Frontal cortex (tissue), 4 donors: ENCODE results near the gene TIMM44. TPM values are rescaled to one million over a fixed set of nuclear protein-coding genes. Genes with fewer than 3 reads are reported as not detected.

ENCODE experiments used
- DNase-seq, 2 donors: peaks; one replicate each; pipeline ENCODE4 v3.0.0; 2012; ENCODE audit warnings: low spot score in 2 of 2
- FAIRE-seq: peaks from 2 replicates; lab custom pipeline; 2012; peaks lifted over from hg19 to GRCh38; lab: Jason Lieb, UNC
- total RNA-seq: library from RNA; depleted of rRNA; stranded (reverse); fragments of >200 nt; gene quantifications from one replicate; pipeline ENCODE4 v1.2.3, GENCODE V29; 2014
- donor health status: control.
- donor health status: control.
- donor health status: control.

The TIMM44 gene
- total RNA-seq, 1 donor from 2014 or later, result 26.9 TPM

- DNase-seq, result no peak
- no peak for FAIRE-seq
Measured at GRCh38 chr19:7916955-7917266, 26.6 kb downstream of the TIMM44 start.

DNA sequence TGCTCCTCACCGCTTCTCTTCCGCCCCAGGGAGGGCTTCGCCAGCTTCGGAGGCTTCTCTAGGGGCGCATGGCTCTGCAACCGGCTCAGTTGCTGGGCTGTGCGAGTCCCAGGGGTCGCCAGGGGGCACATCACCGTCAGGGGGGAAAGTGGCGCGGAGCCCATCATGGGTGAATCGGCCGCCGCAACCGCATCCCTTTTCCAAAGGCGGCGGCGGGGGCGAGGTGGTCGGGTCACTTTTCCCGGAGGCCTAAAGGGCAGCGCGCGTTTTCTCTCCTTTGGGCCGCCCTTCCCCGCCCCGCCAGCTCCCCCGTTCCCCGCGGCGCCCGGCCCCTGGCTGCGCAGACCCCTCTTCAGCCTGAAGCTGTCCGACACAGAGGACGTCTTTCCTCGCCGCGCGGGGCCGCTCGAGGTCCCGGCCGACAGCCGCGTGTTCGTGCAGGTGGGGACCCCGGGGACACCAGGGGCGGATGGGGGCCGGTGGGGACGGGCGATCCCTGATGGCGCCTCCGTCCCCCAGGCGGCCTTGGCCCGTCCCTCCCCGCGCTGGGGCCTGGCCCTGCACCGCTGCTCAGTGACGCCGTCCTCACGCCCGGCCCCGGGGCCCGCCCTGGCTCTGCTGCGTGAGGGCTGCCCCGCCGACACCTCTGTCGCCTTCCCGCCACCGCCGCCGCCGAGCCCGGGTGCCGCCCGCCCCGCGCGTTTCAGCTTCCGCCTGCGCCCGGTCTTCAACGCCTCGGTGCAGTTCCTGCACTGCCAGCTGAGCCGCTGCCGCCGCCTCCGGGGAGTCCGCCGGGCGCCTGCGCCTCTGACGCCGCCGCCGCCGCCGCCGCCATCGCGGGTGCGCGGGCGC, 27.1 kb downstream of the TIMM44 start:
- no peak for FAIRE-seq
- no peak for DNase-seq

DNA sequence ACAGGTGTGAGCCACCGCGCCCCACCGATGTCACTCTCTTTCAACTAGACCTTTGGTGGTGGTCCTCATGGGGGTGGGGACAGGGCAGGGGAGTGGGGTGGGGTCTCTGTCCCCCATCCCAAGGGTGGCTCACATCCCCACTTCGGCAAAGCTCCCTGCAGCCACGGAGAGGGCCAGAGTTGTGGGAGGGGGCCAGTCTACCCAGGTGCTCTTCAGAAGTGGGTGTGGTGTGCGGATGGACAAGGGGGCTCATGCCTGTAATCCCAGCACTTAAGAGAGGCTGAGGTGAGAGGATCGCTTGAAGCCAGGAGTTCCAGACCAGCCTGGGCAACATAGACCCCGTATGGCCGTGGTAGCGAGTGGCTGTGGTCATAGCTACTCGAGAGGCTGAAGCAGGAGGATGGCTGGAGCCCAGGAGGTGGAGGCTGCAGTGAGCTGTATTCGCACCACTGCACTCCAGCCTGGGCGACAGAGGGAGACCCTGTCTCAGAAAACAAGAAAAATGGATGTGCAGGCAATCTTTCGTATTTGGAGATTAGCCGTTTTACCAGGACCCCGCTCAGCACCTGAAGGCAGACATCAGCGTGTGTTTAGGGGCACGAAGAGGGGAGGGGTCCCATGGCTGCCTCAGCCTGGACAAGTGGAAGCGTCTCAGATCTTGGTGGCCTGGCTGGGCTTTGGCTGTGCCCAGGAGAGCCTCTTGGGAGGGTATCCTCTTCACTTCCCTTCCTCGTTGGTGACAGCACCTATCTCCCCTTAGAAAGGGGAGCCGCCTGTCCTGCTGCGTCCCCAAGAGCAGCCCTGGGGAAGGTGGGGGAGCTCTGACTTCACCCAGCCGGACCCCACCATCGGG, 28.0 kb downstream of the TIMM44 start:
- DNase-seq (no peak), FAIRE-seq (no peak)

DNA sequence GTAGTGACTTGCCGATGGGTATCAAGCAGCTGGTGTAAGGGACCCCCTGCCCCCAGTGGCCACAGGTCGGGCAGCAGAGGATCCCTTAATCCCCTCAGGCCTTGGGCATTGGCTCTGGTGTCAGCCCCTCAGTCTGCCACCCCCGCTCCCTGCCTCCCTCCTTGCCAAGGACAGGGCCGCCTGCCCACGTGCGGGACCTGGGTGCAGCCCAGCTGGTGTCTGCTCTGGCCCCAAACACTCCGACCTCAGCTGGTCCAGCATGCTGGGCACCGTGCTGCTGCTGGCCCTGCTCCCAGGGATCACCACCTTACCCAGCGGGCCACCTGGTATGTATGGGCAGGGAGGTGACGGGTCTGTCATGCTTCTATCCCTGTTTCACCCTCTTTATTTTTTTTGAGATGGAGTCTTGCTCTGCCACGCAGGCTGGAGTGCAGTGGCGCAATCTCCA, 28.8 kb downstream of the TIMM44 start, which contains the start of gene TGFBR3L:
Gene TGFBR3L, plus strand, starts transcription at position 233 of the 448 bp plus-strand sequence.
- DNase-seq, result no peak
- FAIRE-seq, result no peak

GRCh38 chr19:7914099-7914498, 29.4 kb downstream of the TIMM44 start:
- FAIRE-seq (no peak), DNase-seq (no peak)

DNA sequence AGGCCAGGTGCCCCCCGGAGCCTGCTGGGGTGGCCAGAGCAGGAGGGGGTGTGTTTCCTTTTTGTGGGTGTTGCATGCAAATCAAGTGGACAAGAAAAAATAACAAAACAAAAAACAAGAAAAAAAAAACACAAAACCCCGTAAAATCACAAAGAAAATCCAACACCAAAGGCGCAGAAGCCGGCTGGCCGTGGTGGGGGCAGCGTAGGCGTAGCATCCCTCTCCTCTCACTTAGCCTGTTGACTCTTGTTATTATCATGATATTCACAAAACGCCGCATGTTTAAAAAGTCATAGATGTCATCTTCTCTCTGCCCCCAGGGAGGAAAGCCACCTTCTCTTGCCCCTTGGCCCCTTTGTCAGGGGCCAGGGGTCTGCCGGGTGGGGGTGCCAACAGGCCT, 29.8 kb downstream of the TIMM44 start:
- FAIRE-seq (no peak), DNase-seq (no peak)

- FAIRE-seq (no peak), DNase-seq (no peak)
Measured at GRCh38 chr19:7912697-7913564, 30.5 kb downstream of the TIMM44 start.

- DNase-seq (no peak), FAIRE-seq (no peak)
Measured at GRCh38 chr19:7912144-7912696, 31.2 kb downstream of the TIMM44 start.

DNA sequence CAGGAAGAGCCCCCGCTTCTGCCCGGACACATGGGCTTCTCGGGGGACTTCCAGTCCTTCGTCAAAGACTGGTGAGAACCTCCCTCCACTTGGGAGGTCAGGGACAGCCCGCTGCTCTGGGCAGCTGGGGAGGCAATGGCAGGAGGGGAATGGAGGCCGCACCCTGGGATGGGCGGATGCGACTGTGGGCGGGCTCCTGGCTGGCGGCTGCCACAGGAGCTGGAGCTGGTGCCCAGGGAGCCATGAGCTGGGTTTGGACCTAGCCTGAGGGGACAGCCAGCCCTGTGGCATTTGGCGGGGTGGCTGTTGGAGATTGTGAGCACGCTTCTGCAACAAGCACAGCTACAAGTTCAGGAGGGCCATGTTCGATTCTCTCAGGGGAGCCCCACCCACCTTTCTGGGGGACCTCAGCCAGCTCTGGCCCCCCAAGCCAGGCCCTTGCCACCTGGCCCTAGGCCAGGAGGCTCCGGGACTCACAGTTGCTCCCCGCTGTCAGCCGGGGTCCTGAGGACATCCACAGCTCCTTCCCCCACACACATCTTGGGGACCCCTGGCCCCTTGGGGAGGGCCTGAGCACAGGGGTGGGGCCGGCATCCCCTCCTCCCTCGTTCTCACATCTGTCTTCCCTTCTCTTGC, 31.8 kb downstream of the TIMM44 start:
- FAIRE-seq, result no peak
- DNase-seq, result no peak

GRCh38 chr19:7910321-7911161, 32.9 kb downstream of the TIMM44 start:
- DNase-seq (no peak), FAIRE-seq (no peak)

DNA sequence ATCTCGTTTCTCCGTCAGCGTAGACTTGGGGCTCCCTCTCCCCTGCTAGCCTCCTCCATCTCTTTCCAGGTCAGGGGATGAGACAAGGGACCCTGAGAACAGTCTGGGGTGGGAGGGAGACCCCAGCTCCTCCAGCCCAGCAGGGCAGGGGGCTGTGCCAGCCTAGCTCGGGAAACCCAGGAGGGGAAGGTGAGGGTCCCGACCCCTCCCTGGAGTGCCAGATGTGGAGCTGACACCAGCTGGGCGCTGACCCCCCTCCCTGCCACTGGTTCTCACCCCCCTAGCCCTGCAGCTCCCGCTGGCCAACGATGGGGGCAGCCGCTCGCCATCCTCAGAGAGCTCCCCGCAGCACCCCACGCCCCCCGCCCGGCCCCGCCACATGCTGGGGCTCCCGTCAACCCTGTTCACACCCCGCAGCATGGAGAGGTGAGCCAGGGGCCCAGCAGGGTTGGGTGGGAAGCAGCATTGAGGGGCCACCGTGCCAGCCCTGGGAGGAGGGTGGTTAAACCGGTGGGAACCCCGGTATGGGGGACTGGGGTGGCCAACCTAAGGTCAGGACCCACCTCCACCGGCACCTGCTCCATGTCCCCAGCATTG, 33.9 kb downstream of the TIMM44 start:
- DNase-seq, result no peak
- no peak for FAIRE-seq

DNA sequence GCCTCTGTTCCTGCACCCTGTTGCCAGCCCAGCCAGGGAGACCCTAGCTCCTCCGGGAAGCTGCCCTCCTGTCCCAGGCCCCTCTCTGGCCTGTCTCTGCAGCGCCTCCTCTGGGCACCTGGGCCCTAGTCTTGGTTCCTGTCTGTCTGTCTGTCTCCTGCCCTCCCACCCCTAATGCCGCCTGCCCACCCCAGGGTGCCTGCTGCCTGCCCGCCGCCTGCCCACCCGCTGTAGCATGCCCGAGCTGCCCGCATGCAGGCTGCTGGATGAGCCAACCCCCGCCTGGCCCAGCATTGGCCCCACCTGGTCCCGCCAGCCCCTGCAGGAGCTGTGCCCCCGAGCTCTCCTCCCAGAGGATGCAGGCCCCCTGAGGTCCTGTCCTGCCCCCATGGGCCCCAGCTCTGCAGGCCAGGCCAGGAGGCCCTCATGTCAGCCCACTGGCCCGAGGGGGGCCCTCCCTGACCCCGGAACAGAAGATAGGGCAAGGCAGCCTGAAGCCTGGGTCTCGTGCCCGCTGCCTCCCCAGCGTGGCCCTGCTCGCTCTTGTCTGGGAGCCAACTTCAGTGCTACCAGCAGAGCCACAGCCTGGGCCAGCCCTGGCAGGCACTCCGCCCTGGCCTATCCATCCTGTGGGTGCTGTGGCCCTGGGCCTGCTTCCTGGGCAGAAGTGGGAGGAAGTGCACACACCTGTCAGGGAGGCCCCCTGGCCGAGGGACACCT, 34.6 kb downstream of the TIMM44 start:
- DNase-seq (no peak), FAIRE-seq (no peak)

DNA sequence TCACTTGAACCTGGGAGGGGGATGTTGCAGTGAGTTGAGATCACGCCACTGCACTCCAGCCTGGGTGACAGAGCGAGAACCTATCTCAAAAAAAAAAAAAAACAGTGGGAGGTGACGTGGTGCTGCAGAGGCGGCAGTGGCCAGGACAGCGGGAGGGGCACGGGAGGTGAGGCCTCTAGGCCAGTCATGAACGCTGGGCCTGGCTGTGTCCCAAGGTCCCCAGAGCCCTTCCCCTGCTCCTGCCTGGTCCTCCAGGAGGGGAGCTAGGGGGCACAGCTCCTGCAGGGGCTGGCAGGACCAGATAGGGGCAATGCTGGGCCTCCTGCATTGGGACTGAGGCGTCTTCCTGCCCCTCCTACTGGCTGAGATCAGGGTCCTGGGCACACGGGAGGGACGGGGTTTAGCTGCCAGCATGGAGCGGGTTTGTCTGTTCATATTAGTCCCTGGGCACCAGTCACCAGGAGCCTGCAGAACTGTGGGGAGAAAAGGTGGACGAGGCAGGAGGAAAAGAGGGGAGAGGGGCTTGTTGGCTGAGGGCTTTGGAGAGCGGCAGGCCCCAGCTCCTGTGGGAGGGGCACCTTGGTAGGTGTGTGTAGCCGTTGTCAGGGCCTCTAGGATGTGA, 35.3 kb downstream of the TIMM44 start:
- DNase-seq (no peak), FAIRE-seq (no peak)

- FAIRE-seq (no peak), DNase-seq (no peak)
Measured at GRCh38 chr19:7907544-7907943, 35.9 kb downstream of the TIMM44 start.

DNA sequence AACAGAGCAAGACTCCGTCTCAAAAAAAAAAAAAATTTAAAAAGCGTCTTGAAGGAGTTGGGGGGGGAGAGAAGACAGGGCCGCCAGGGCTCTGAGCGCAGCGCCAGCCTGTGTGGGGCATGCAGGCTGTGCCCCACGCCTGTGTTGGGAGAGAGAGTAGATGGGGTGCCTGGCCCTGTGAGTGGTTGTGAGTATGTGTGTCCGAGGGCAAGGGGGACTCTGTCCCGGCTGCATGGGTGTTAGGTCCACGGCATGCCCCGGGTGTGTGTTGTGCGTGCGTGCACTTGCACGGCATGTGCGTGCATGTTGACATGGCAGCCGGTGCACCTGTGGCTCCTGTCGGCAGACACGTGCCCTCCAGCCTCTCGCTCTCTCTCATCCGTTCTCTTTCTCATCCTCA, 36.3 kb downstream of the TIMM44 start:
- FAIRE-seq (no peak), DNase-seq (no peak)

GRCh38 chr19:7905859-7906258, 37.6 kb downstream of the TIMM44 start:
- FAIRE-seq (no peak), DNase-seq (no peak)

GRCh38 chr19:7905268-7905667, 38.2 kb downstream of the TIMM44 start:
- FAIRE-seq (no peak), DNase-seq (no peak)
